COLO668 (cell line): ENCODE measurements around the gene GOLGA3.
"Not testable (repeated sequence)": the region's sequence is repeated elsewhere in the genome, so short reads cannot be mapped to it uniquely, and the experiment has no call there.

Source experiments
- DNase-seq: peaks from one replicate; lab custom pipeline; 2025; ENCODE audit not compliant: unreplicated experiment; lab: John Stamatoyannopoulos, UW

Gene GOLGA3

DNA sequence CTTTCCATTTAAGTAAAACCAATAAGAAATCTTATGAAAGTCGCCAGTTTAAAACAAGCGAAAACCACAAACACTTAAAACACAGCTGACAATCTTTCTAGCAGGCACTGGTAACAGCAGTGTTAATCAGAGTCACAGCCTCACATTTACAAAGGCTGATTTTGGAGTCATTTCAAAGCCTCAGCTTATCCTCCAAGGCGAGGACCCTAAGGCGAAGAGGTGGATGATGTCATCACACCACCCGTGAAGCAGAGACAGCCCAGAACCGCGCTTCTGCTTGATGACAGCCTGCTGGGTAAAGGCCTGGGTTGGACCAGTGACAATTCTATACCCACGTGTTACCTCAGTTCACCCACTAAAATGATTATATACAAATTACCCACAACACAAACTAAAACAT, 10.1 kb downstream of the GOLGA3 start:
- DNase-seq, result no peak

DNA sequence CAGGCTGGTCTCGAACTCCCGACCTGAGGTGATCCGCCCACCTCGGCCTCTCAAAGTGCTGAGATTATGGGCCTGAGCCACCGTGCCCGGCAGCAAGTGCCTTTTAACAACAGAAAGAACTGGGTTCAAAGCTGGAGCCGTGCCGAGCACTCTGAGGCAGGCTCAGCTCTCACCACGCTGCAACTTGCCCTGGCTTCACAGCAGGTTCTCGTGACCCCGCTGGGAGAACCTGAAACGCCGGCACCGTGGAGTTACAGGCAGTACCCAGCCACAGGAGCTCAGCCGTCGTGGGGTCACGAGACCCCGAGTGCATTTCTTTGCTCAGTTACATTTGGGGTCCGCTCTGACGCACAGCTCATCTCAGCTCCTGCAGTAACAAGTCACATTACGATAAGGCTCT, 14.4 kb downstream of the GOLGA3 start:
- no peak for DNase-seq

- no peak for DNase-seq
These were observed 15.2 kb downstream of the GOLGA3 start for GRCh38 chr12:132813443-132813842.

- DNase-seq, result no peak
These were observed 15.9 kb downstream of the GOLGA3 start for GRCh38 chr12:132812631-132813305.

DNA sequence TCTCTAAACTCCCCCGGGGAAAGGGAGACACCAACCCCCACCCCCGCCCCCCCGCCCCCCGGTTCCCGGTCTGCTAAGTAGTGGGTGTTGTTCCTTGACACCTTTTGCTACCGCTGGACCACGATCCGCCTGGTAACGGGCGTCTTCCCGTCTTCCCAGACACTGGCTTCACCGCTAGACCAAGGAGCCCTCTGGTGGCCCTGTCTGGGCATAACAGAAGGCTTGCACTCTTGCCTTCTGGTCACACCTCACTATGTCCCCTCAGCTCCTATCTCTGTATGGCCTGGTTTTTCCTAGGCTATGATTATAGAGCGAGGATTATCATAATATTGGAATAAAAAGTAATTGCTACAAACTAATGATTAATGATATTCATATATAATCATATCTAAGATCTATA, 19.3 kb downstream of the GOLGA3 start:
- peak; percentile 0 for DNase-seq

DNA sequence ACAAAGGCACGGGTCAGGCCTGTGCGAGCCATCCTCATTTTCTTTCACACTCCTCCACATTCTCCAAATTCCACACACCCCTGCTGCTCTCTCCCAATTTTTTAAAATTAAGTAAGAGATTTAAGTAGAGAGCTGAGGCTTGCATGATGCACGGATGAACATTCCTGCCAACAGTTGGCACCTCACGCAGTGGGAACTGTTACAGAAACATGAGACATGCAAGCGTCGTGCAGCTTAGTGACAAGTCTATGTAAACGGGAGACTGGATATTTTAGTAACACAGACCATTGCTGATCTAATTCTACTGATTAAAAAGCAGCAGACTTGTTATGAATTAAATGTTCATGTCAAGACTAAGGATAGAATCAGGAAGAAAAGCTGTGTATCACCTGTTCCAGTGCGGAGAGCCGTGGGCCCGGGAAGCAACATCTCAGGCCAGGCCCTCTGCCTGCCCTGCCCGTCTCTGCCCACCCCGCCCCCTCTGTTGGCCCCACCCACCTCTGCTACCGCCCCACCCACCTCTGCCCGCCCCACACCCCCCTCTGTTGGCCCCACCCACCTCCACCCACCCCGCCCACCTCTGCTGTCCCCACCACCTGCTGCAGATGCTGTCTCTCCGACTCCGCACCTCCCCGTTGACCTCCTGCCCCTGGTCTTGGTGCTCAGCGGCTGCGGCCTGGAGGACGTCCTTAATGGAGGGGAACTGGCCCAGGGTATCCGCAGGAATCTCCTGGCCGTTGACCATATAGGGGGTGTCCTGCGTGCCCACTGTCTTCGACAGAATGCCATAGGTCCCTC, 21.2 kb downstream of the GOLGA3 start:
- no peak for DNase-seq

GRCh38 chr12:132806857-132807256, 21.8 kb downstream of the GOLGA3 start:
- DNase-seq, result no peak

DNA sequence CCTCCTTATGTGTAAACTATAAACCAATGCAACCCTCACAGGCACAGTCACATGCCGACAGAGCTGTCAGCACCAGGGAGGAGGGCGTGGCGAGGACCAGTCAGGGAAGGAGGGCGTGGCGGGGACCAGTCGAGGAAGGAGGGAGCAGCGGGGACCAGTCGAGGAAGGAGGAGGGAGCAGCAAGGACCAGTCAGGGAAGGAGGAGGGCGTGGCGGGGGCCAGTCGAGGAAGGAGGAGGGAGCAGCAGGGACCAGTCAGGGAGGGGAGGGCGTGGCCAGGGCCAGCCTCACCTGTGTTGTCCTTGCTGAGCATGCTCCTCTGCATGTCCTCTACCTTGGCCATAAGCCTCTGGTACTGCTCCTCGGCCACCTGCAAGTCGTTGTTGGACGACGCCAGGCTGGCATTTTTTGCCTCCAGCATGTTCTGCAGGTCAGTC, 24.2 kb downstream of the GOLGA3 start:
- no peak for DNase-seq

- DNase-seq, result no peak
These were observed 24.8 kb downstream of the GOLGA3 start for GRCh38 chr12:132803888-132804287.

DNA sequence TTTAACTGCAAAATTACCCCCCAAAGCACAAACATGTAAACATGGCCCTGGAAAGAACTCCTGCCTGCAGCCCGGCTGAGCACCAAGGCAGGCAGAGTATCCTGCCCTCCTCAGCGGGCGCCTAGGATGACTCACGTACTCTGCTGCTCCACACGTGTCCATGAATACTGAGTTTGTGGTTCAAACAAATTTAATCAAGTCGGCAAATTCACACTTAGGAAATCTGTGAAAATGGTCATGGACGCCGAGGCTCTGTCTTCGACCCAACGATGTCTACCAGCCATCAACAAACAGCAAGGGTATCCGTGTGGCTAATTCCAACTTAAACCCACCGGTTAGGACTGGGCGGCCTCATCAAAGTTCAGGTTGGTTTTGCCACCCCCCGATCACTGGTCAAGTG, 25.5 kb downstream of the GOLGA3 start:
- no peak for DNase-seq

GRCh38 chr12:132801741-132802140, 26.9 kb downstream of the GOLGA3 start:
- no peak for DNase-seq

DNA sequence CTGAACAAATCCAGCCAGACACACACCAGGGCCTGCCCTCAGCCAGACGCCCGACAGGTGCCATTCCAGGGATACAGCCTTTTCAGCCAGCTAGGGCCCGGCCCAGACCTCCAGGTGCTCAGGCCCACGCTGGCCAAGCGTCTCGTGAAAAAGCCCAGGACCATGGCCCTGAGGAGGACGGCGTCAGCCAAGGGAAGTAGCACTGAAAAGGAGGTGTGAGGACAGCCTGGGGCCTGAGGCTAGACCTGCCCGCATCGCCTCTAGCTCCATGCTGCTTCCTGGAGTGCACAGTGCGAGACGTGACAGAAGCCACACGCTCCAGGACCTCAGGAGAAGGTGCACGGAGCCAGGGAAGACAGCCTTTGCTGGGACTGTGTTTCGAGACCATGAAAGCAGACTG, 29.8 kb downstream of the GOLGA3 start:
- no peak for DNase-seq

DNA sequence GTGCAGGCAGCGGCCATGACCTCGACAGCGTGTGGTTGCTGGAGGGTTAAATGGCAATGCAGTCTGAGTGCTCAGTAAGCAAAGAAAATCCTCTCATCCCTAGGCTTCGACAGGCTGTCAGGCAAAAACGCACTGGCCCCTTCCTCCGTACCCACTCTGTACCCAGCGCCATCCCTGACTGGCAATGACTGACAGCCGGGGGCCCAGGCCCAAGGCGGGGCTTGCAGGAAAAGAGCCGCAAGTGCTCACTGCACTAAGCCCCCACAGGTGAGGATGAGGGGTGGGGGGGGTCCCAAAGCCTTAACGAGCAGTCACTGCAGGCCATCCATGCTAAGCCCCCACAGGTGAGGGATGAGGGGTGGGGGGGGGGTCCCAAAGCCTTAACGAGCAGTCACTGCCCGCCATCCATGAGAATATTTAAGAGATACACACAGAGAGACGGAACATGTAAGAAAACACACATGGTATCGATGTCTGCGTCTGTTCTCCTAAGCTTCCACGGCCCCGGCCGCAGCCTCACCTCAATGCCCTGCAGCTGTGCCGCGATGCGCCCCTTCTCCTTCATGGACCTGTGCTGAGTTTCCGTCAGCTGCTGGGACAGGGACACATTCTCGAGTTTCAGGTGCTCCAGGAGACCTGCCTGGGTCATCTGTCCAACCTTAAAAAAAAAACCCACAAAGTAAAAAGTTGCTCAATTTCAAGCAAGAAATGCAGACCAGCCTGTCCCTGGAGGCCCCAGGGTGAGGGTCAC, 30.7 kb downstream of the GOLGA3 start:
- DNase-seq, result no peak

DNA sequence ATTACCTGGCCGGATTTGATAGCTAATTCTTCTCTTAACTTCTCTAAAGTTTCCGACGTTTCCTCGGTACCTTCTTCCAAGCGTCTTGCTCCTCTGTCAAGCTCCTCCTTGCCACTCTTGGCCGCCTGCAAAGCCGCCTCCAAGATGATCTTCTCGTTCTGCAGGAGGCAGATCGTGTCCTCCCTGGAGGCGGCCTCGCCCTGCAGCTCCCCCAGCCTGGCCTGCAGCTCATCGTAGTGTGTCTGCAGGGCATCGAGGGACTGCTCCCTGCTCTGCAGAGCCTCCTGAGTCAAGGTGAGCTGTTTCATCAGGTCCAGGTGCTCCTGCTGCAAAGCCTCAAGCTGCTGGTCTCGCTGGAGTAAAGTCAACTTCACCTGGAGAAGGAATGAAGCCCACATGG, 32.8 kb downstream of the GOLGA3 start:
- DNase-seq, result no peak

- not testable (repeated sequence) for DNase-seq
These were observed 36.7 kb downstream of the GOLGA3 start for GRCh38 chr12:132791940-132792339.

GRCh38 chr12:132789099-132789471, 39.6 kb downstream of the GOLGA3 start:
- no peak for DNase-seq

- DNase-seq, result no peak
These were observed 40.1 kb downstream of the GOLGA3 start for GRCh38 chr12:132788375-132789098.

- DNase-seq, result no peak
These were observed 40.8 kb downstream of the GOLGA3 start for GRCh38 chr12:132787877-132788276.

DNA sequence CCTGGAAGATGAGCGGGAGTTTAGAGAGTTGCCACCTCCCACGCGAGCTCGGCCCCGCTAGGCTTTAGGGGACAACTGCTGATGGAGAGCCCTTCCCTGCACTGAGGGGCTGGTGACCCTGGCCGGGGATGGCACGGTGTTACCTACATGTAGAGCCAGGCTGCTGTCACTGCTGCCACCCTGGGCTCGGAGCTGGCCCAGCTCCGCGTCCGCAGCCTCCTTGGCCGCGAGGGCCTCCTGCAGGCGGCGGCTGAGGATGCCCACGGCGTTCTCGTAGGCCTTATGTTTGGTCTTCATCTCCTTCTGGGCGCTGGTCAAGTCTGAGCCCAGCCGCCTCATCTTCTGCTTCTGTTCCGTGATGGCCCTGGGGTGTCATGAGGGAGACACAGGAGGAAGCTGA, 42.5 kb downstream of the GOLGA3 start:
- DNase-seq, result no peak

- no peak for DNase-seq
These were observed 44.1 kb downstream of the GOLGA3 start for GRCh38 chr12:132784580-132784979.

DNA sequence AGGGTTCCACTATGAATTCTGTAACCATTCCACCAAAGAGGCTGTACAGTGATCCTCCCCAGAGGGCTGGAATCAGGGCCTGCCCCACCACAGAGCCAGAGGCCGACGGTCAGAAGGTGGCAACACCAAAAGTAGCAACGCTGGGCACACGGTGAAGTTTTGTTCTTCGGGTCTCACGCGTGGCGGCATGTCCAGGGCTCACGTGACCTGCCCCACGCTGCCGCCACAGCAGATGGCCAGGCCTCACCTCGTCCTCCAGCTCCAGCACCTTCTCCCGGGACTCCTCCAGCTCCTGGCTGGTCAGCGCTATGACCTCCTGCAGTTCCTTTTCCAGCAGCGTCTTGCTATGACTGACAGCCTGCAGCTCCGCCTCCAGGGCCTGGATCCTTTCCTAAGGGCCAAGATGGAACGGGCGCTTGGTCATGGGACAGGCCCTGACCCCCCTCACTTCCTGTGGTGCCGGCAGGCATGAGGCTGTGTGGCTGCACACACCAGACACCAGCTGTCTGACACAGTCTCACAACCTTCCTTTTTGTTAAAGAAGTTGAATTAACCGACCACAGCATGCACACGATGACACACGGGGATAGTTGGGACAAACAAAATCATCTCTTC, 44.6 kb downstream of the GOLGA3 start:
- DNase-seq, result no peak
